Type B pancreatic cell (in vitro differentiated cells): Measurements from ENCODE around the gene ZNF646. TPM values are rescaled to one million over a fixed set of nuclear protein-coding genes. Genes with fewer than 3 reads are reported as not detected.

Experiments
- DNase-seq: peaks from one replicate; pipeline ENCODE4 v3.0.0; 2021; ENCODE audit warnings: mixed read lengths; ENCODE audit not compliant: unreplicated experiment; ENCODE audit errors: extremely low spot score
- H3K27ac Mint-ChIP-seq: 2 replicates; pipeline ENCODE4 v1.8.0; 2021; ENCODE audit warnings: mild to moderate bottlenecking, mixed read lengths
- H3K27me3 Mint-ChIP-seq: 2 replicates; pipeline ENCODE4 v1.8.0; 2021; ENCODE audit warnings: mixed read lengths
- H3K36me3 Mint-ChIP-seq: 2 replicates; pipeline ENCODE4 v1.8.0; 2021; ENCODE audit warnings: mixed read lengths
- H3K4me1 Mint-ChIP-seq: one replicate; pipeline ENCODE4 v1.8.0; 2021; ENCODE audit warnings: mixed read lengths; ENCODE audit not compliant: unreplicated experiment
- H3K4me3 Mint-ChIP-seq: 2 replicates; pipeline ENCODE4 v1.8.0; 2021; ENCODE audit warnings: mild to moderate bottlenecking, mixed read lengths
- H3K9me3 Mint-ChIP-seq: 2 replicates; pipeline ENCODE4 v1.8.0; 2021; ENCODE audit warnings: mixed read lengths
- total RNA-seq: library from RNA; stranded (reverse); gene quantifications from 2 replicates; pipeline ENCODE4 v1.2.1, GENCODE V29; 2021; ENCODE audit warnings: low replicate concordance
- TF ChIP-seq, protein P1 (sequence below): fragments of 200-600 bp; sonication (generic); conservative IDR thresholded peaks from 2 replicates; pipeline ENCODE4 v1.5.0; 2021; ENCODE audit warnings: antibody characterized with exemption, mild to moderate bottlenecking

ZNF646 gene
- total RNA-seq, 1 donor from 2014 or later: 27.2 TPM

DNA sequence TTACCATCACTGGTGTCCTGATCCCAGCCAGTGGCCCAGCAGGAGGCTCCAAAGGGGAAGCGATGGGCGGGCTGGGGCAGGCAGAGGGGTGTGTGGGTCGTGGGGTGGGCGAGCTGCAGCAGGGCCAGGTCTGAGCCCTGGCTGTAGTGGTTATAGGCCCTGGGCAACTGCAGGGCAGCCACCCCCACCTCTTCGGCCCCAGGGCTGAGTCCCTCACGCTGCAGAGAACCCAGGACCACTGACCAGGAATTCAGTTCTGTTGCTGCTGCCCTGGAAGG is 12.3 kb downstream of the ZNF646 start:
- peaks cover 5% of the 10 kb centered on the region for H3K4me1 Mint-ChIP-seq
- DNase-seq: no peak
- H3K9me3 Mint-ChIP-seq: no peaks in the 10 kb centered on the region
- H3K36me3 Mint-ChIP-seq: no peaks in the 10 kb centered on the region
- no peak overlapping the region for H3K4me3 Mint-ChIP-seq
- no peak overlapping the region for H3K27ac Mint-ChIP-seq
- TF ChIP-seq, protein P1, sequence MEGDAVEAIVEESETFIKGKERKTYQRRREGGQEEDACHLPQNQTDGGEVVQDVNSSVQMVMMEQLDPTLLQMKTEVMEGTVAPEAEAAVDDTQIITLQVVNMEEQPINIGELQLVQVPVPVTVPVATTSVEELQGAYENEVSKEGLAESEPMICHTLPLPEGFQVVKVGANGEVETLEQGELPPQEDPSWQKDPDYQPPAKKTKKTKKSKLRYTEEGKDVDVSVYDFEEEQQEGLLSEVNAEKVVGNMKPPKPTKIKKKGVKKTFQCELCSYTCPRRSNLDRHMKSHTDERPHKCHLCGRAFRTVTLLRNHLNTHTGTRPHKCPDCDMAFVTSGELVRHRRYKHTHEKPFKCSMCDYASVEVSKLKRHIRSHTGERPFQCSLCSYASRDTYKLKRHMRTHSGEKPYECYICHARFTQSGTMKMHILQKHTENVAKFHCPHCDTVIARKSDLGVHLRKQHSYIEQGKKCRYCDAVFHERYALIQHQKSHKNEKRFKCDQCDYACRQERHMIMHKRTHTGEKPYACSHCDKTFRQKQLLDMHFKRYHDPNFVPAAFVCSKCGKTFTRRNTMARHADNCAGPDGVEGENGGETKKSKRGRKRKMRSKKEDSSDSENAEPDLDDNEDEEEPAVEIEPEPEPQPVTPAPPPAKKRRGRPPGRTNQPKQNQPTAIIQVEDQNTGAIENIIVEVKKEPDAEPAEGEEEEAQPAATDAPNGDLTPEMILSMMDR: no peak
- H3K27me3 Mint-ChIP-seq: no peaks in the 10 kb centered on the region

DNA sequence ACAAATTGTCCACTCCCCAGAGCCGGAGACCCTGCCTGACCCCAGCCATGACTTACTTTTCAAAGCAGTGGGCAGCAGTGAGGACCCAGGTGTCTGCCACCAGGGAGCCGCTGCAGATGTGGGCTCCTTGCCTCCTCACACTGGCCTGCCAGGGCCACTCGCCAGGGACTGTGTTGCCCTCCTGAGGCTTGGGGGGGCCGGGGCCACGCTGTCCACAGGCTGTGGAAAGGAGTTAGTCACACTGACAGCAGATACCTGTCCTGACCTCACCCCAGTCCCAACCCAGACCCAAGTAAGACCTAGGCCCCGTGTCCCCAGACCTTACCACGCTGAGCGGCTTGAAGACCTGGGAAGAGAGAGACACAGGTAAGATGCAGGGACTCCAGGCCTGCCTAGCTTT is 13.3 kb downstream of the ZNF646 start:
- Mint-ChIP-seq H3K4me3 (no peak overlapping the region), H3K9me3 (no peaks in the 10 kb centered on the region), H3K4me1 (no peaks in the 10 kb centered on the region), H3K27me3 (no peaks in the 10 kb centered on the region), H3K36me3 (no peaks in the 10 kb centered on the region), H3K27ac (no peak overlapping the region)
- no peak for DNase-seq
- TF ChIP-seq, protein P1: no peak

DNA sequence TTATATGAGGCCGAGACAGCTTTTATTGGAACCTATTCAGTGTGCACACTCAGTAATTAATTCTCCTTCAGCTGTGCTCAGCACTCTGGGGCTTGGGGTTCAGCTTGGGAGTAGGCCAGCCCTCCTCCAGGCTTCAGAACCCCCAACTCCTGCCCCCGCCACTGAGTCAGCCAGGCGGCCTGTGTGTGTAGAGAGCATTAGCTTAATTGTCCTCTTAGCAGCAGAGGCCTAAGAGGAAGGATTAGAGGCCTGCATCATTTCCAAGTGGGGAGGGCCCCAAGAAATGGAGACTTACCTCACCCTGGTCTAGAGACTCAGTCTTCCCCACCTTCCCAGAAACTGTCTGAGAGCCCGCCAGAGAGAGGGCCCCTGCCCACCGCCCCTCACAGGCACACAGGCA is 13.7 kb downstream of the ZNF646 start:
- Mint-ChIP-seq H3K27ac (no peak overlapping the region), H3K27me3 (no peaks in the 10 kb centered on the region), H3K4me1 (no peaks in the 10 kb centered on the region), H3K36me3 (no peaks in the 10 kb centered on the region), H3K9me3 (no peaks in the 10 kb centered on the region), H3K4me3 (no peak overlapping the region)
- no peak for DNase-seq
- TF ChIP-seq, protein P1: no peak

DNA sequence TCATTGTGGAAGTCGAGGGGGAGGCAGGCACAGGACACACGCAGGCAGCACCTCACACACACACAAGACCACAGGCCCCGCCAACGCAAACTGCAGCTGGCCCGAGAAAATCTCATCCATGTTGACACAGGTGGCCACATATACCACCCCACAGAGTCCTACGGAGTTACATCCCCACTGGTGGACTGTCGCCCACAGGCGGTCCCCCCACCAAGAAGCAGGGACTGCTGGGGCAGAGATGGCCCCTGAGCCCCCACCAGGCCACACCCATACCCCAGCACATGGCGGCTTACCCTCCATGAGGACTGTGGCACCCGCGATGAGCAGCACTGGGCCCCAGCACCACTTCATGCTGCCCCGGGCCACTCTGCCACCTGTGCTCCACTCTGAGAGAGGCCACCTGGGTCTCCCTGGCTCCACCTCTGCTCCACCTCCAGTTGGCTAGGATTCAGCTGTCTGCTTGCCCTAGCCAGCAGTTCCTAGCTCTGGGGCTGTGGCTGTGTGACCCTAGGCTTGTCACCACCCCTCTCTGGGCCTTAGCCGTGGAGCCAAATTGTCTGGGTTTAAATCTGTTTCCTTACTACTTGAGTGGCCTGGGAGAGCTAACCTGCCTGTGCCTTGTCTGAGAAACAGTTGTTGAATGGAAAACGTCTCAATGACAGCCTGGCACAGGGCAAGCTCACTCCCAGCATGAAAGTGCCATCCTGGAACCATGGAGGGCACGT is 14.4 kb downstream of the ZNF646 start, which contains the start of gene PRSS53:
TSS of gene PRSS53 (minus strand) at position 485 of the 725 bp plus-strand sequence. CDS start at position 351, 134 bp downstream.
- H3K27ac Mint-ChIP-seq: no peak within 1 kb of the TSS
- H3K4me3 Mint-ChIP-seq: no peak within 1 kb of the TSS
- no peaks in the 10 kb centered on the region for H3K9me3 Mint-ChIP-seq

DNA sequence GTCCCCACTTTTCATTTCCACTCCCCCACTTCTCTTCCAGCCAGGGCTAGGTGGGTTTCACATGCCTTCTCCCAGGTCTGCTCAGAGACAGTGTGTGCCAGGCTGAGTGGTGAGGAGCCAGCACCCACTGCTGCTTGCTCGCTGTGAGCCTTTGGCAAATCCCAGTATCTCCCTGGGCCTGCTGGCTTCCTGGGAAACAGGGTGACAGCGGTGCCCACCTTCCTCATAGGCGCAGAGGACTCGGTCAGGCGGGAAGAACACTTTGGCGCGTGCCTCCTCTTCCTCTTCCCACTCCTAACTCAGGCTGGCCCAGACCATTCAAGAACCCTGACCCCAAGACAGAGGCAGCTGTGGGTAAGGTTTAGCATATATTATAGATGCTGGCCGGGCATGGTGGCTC is 15.0 kb downstream of the ZNF646 start:
- TF ChIP-seq, protein P1: no peak
- DNase-seq: no peak
- Mint-ChIP-seq H3K4me1 (peaks cover 5% of the 10 kb centered on the region), H3K9me3 (no peaks in the 10 kb centered on the region), H3K27ac (no peak overlapping the region), H3K27me3 (no peaks in the 10 kb centered on the region), H3K36me3 (no peaks in the 10 kb centered on the region), H3K4me3 (no peak overlapping the region)

More for the DNA sequence above, 14.4 kb downstream of the ZNF646 start, which contains the start of gene PRSS53:
- TF ChIP-seq, protein P1: no peak
- Mint-ChIP-seq H3K36me3 (no peaks in the 10 kb centered on the region), H3K27me3 (no peaks in the 10 kb centered on the region), H3K4me1 (no peaks in the 10 kb centered on the region)
- no peak for DNase-seq
